T47D (cell line): ENCODE measurements around the gene DNAJB1.
"Not testable (repeated sequence)": the region's sequence is repeated elsewhere in the genome, so short reads cannot be mapped to it uniquely, and the experiment has no call there.

Experiments used
- DNase-seq, 2 experiments: peaks; one replicate each; pipeline versions ENCODE4 v3.0.0 to v3.0.0-alpha.2; 2011 to 2012; ENCODE audit warnings: low read depth in 1 of 2, low spot score in 1 of 2
- JUND ChIP-seq: IDR thresholded peaks from 2 replicates; pipeline ENCODE4 v1.6.1; 2012; ENCODE audit warnings: low read depth
- in situ Hi-C: cut with HindIII; loops from 2 replicates; pipeline ENCODE4 v1.10.0; 2016; ENCODE audit warnings: low sequenced_read_pairs, low pct_unique_long_range_greater_than_20kb

The DNAJB1 gene

DNA sequence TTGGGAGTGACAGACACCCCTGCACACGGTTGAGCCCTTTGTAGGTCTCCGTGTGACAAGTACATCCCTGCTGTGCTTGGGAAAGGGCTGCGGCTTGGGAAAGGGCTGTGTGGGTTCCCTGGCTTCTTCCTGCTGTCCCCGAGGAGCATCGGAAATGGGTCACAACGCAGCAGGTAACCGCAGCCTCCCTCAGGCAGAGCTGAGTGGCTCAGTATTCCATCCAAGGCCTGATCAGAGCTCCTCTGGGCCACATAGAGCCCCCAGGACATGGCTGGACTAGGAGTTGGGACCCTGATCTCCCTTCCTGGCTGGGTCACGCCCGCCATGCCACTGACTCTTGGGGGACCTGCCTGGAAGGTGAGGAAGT is 27.5 kb upstream of the DNAJB1 start:
- in situ Hi-C loops: no loop called here
- DNase-seq: no peak
- no peak for TF ChIP-seq JUND

DNA sequence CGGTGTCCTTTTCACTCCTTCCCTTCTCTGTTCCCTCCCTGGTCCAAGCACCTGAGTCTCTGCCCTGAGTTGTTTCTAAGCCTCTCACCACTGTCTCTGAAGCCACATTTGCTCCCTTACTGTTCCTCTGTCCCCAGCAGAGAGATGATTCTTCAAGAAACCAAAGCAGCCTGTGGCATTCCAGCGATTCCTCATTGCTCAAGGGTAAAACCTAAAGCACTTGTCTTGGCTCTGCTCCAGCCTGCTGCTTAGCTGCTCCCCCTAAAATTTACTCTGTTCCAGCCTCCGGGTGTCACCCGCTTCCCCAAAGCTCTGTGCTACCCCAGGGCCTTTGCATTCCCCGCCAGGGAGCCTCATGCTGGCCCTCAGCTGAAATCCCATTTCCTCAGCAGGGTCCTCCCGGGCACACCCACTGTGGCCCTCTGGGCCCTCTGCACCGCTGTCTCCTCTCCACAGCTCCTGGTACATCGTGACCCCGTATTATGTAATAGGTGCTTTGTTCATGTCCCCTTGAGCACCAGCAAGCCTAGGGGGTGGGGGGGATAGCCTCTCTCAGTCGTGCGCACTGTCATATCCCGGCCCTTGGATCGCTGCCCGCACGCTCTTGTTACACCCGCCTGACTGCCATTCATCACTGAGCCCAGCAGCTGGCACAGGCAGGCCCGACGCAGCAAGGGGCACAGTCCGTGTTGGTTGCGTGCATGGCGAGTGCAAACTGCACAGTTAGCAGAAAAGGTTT is 26.9 kb upstream of the DNAJB1 start:
- no peak for TF ChIP-seq JUND
- DNase-seq: peak in 1 of 2 experiments; percentile 45
- in situ Hi-C loops: no loop called here

DNA sequence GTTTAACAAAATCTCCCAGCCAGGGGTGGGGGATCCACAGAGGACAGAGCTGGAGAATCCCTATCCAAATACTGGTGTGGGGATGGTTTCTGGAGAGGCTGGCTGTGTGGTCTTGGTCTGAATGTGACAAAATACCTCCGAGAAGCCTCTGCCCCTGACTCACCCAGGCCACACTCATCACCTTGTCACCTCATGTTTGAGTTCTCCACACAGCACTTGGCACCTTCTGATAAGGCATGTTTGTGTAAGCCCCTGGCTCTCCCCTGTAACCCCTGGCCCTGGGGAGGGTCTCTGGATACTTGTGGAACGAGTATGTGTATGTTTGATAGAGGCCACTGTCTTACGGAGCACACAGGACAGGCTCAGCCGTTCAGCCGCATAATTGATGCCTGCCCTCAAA is 25.9 kb upstream of the DNAJB1 start:
- DNase-seq: no peak
- in situ Hi-C loops: no loop called here
- no peak for TF ChIP-seq JUND

DNA sequence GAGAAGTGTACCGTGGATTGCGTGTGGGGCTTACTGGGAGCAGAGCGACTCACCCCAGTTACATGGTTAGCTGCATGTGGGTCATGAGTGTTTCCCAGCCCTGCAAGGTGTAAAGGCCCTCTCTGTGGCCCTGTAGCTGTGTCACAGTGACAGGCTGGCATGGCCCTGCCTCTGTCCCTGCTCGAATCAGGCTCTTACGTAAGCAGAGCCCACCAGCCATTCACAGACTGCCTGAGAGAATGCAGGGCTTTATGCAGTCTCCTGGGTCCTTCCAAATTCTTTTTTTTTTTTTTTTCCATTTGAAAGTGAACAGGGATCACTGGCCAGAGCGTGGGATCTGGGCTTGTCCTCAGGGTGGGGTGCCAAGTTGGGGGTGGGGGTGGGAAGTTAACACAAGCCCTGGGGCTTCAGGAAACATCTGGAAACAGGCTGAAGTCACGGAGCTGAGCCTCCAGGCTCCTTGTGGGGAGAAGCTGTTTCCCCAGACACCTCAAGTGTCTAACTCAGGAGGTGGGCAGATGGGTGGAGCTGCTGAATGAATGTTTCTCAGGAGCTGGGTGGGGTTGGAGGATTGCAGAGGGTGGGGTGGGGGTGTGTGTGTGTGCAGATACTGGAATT is 24.6 kb upstream of the DNAJB1 start:
- no peak for TF ChIP-seq JUND
- in situ Hi-C loops: no loop called here
- DNase-seq: no peak

DNA sequence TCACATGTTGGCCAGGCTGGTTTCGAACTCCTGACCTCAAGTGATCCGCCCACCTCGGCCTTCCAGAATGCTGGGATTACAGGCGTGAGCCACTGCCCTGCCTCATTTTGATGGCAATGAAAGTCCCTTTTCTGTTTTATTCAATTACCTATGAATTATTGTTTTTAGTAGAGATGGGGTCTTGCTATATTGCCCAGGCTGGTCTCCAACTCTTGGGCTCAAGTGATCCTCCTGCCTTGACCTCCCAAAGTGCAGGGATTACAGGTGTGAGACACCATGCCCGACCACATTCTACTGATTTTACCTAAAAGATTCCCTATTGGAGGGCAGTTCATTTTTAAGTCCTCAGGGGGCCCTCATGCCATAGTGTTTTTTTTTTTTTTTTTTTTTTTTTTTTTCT is 23.8 kb upstream of the DNAJB1 start:
- DNase-seq, in situ Hi-C loops: not testable (repeated sequence)

DNA sequence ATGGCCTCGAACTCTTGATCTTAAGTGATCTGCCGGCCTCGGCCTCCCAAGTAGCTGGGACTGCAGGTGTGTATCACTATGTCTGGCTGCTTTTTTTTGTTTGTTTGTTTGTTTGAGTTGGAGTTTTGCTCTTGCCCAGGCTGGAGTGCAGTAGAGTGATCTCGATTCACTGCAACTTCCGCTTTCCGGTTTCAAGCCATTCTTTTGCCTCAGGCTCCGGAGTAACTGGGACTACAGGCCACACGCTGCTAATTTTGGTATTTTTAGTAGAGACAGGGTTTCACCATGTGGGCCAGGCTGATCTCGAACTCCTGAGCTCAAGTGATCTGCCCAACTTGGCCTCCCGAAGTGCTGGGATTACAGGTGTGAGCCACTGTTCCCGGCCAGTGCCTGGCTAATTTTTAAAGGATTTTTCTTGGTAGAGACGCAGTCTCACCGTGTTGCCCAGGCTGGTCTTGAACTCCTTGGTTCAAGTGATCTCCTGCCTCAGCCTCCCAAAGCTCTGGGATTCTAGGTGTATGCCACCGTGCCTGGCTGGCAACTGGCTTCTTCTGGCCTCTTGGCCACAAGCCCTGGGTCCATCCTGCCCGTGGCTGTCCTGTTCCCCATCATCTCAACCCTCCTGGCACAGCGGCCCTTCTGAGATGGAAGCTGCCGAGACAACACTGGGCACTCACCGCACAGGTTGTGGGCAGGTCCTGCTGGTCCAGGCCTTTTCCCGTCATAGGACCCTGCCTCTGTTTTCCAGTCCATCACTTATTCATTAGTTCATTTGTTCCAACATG is 22.7 kb upstream of the DNAJB1 start:
- DNase-seq: no peak
- TF ChIP-seq JUND: no peak
- in situ Hi-C loops: no loop called here

DNA sequence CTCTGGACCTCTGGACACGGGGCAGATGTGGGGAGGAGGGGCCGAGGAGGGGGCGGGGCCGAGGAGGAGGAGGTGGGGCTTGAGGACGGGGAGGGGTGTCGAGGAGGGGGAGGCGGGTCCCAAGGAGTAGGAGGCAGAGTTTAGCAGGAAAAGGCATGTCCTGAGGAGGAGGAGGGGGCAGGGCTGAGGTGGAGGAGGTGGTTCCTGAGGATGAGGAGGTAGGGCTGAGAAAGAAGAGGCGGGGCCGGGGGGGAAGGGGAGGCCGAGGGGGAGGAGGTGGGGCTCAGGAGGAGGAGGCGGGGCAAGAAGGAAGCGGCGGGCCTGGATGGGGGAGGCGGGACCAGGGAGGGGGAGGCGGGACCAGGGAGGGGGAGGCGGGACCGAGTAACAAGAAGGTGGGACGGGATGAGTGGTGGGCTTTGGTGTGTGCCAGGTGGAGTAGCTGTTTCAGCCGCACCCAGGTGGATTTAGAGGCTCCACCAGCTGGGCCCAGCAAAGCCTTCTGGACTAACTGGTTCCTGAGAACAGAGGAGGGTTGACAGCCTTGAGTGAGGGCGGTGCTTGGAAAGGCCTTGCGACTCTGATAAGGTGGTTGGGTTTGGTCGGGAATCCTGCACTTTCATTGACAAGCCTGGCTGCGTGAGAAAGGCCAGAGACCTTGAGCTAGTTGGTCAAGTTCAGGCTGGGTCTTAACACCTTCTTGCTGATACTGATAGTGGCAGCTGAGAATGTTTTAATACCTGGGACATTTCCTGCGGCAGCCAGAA is 18.9 kb upstream of the DNAJB1 start:
- in situ Hi-C loops: no loop called here
- peak in 1 of 2 experiments; percentile 97 for DNase-seq
- TF ChIP-seq JUND: no peak

DNA sequence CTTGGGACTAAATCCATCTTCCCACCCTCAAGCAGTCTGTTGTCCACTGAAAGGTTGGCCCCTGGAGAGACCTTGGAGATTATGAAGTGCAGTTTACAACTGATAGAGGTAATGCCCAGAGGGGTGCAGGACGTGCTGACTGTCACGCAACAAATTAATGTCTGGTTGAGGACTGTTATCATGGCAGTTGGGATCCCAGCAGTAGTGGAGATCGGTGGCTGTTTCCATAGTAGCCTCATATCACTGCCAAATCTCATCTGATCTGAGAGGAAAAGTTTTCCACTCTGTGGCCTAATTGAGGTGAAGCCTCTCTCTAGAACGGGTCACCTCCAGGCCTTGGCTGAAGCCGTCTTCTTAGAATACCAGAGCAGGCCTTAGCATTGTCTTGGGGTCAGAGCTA is 15.3 kb upstream of the DNAJB1 start:
- in situ Hi-C loops: no loop called here
- no peak for DNase-seq
- TF ChIP-seq JUND: no peak

DNA sequence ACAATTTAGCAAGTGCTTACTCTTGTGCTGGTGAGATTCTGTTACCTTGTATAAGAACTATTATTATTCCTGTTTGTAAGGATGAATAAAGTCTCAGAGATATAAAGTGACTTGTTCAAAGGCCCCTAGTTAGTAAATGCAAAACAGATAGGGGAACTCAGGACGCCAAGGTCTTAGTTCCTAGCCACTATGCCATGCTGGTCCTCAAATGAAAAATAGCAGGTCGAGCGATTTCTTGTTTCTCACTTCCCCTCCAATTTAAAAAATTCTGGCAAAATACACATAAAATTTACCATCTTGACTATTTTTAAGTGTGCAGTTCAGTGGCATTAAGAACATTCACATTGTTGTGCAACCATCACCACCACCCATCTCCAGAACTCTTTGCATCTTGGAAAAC is 12.3 kb upstream of the DNAJB1 start:
- in situ Hi-C loops: no loop called here
- no peak for TF ChIP-seq JUND
- DNase-seq: no peak

DNA sequence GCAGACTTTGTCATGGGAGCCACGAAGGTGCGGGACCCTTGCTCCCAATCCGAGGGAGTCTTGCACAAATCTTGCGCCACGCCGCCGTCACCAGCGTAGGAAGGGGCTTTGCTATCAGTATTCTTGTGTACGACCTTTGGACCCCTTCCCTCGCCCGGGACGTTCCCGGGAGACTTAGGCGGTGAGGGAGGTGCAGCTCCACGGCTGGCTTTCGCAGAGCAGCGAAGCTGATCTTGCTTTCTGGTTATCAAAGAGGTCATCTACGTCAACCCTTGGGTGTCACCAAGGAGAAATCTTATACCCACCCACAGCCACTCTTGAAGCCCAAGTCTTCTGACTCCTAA is 11.8 kb upstream of the DNAJB1 start:
- DNase-seq: no peak
- in situ Hi-C loops: no loop called here
- TF ChIP-seq JUND: no peak

DNA sequence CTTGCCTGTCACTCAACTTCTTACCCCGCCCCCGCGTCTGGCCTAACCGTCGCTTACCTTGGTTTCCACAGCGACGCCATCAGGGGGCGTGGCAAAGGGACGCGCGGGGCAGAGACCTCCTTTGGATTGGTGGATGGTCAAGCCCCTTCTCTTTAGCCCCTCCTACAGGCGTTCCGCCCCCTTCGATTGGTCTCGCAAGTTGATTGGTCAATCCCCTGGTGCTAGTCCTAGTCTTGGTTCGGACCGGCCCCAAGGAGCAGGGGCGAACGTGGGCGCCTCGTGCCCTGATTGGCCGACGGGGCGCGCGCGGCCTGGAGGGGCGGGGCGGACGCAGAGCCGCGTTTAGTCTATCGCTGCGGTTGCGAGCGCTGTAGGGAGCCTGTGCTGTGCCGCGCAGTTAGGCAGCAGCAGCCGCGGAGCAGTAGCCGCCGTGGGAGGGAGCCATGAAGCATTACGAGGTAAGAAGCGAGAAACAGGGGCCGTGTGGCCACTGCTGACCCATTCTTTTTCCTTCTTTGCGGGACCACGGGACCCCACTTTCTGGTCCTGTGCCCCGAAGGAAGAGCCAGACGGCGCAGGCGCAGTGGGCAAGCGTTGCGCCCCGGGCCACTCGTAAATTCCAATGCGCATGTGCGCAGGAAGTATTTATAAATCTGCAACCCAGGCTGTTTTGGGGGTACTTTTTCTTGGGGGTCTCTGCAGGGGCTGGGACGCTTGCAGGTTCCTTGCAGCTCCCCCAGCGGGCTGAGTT is 11.2 kb upstream of the DNAJB1 start, which contains the start of gene TECR:
Gene TECR (plus strand): TSS at position 341 of the 751 bp plus-strand sequence. CDS start 103 bp downstream, at position 444.
- DNase-seq: peak; percentile 66 to 99
- in situ Hi-C loops: no loop called here
- TF ChIP-seq JUND: no peak

DNA sequence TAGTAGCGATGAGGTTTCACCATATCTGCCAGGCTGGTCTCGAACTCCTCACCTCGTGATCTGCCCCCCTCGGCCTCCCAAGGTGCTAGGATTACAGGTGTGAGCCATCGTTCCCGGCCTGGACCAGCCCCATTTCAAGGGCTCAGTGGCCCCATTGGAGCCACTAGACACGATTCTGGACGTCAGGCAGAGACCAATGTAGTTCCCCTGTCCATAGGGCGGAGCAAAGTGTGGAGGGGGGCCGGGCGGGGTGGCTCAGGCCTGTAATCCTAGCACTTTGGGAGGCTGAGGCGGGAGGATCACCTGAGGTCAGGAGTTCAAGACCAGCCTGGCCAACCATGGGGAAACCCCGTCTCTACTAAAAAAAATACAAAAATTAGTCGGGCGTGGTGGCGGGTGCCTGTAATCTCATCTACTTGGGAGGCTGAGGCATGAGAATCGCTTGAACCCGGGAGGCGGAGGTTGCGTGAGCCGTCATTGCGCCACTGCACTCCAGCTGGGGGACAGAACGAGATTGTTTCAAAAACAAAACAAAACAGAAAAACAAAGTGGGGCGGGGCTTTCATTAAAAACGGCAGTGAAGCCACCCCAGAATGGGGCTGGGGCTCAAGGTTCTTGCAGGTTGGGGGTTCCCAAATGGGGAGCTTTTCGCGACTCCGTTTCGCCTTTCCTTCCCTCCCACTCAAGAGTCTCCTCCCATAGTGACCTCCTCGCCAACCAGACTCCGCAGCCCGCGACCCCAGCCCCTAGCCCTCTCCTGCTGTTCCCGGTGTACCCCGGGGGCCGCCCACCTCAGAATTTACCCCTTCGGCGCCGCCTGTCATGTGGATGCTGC is 10.4 kb upstream of the DNAJB1 start:
- in situ Hi-C loops: no loop called here
- TF ChIP-seq JUND: no peak
- no peak for DNase-seq
